Measurements from ENCODE around the gene FOCAD.

The FOCAD gene

GRCh38 chr9:20838218-20838617 is 154.2 kb downstream of the FOCAD start:
- ATAC-seq: no peak
- TF ChIP-seq PPARA (CRISPR knock-in tag; IDR thresholded peaks at IDR 0.05; ENCODE audit: borderline replicate concordance): no peak

DNA sequence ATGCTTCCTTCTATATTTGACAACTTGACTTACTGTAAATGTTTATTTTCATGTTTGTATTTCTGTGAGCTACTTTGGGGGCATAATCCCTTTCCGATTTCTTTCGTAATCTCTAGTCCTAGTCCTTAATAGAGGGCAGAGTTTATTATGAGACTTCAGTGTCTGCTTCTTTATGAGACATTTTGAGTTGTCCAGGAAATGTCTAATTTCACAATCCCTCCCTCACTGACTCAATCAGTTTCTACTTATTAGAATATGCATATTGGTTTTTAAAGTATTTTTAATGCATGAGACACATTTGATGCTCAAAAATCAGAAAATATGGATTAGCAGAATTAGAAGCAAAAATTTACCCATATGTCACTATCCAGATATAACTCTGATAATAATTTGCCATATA is 160.9 kb downstream of the FOCAD start:
- ATAC-seq: no peak
- TF ChIP-seq ZC3H10 (CRISPR knock-in tag; IDR thresholded peaks at IDR 0.05): no peak
- TF ChIP-seq ZNF8 (CRISPR knock-in tag; IDR thresholded peaks at IDR 0.05): no peak
- TF ChIP-seq ARNTL (CRISPR knock-in tag; IDR thresholded peaks at IDR 0.05; ENCODE audit: borderline replicate concordance, low read depth): no peak
- TF ChIP-seq, protein P1, sequence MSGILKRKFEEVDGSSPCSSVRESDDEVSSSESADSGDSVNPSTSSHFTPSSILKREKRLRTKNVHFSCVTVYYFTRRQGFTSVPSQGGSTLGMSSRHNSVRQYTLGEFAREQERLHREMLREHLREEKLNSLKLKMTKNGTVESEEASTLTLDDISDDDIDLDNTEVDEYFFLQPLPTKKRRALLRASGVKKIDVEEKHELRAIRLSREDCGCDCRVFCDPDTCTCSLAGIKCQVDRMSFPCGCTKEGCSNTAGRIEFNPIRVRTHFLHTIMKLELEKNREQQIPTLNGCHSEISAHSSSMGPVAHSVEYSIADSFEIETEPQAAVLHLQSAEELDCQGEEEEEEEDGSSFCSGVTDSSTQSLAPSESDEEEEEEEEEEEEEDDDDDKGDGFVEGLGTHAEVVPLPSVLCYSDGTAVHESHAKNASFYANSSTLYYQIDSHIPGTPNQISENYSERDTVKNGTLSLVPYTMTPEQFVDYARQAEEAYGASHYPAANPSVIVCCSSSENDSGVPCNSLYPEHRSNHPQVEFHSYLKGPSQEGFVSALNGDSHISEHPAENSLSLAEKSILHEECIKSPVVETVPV (CRISPR knock-in tag; IDR thresholded peaks at IDR 0.05): no peak
- no peak for TF ChIP-seq ZNF70 (CRISPR knock-in tag; IDR thresholded peaks at IDR 0.05)
- no peak for TF ChIP-seq GLIS3 (CRISPR knock-in tag; IDR thresholded peaks at IDR 0.05)
- no peak for TF ChIP-seq OSR1 (CRISPR knock-in tag; IDR thresholded peaks at IDR 0.05)
- TF ChIP-seq, protein P2, sequence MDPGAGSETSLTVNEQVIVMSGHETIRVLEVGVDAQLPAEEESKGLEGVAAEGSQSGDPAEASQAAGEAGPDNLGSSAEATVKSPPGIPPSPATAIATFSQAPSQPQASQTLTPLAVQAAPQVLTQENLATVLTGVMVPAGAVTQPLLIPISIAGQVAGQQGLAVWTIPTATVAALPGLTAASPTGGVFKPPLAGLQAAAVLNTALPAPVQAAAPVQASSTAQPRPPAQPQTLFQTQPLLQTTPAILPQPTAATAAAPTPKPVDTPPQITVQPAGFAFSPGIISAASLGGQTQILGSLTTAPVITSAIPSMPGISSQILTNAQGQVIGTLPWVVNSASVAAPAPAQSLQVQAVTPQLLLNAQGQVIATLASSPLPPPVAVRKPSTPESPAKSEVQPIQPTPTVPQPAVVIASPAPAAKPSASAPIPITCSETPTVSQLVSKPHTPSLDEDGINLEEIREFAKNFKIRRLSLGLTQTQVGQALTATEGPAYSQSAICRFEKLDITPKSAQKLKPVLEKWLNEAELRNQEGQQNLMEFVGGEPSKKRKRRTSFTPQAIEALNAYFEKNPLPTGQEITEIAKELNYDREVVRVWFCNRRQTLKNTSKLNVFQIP (CRISPR knock-in tag; IDR thresholded peaks at IDR 0.05; ENCODE audit: borderline replicate concordance, low read depth): no peak
- TF ChIP-seq SNAI2 (CRISPR knock-in tag; IDR thresholded peaks at IDR 0.05): no peak
- TF ChIP-seq ZFP3 (CRISPR knock-in tag; IDR thresholded peaks at IDR 0.05): no peak
- no peak for TF ChIP-seq TSHZ2 (CRISPR knock-in tag; IDR thresholded peaks at IDR 0.05)
- TF ChIP-seq RARB (CRISPR knock-in tag; IDR thresholded peaks at IDR 0.05): no peak
- no peak for TF ChIP-seq CREB5 (CRISPR knock-in tag; IDR thresholded peaks at IDR 0.05; ENCODE audit: low read depth)
- TF ChIP-seq BACH2 (CRISPR knock-in tag; IDR thresholded peaks at IDR 0.05; ENCODE audit: borderline replicate concordance): no peak
- no peak for TF ChIP-seq ISL1 (CRISPR knock-in tag; IDR thresholded peaks at IDR 0.05)
- TF ChIP-seq ESRRG (CRISPR knock-in tag; IDR thresholded peaks at IDR 0.05): no peak
- TF ChIP-seq ZFP30 (CRISPR knock-in tag; IDR thresholded peaks at IDR 0.05): no peak
- no peak for TF ChIP-seq PATZ1 (CRISPR knock-in tag; IDR thresholded peaks at IDR 0.05; ENCODE audit: borderline replicate concordance)
- no peak for TF ChIP-seq CSDC2 (CRISPR knock-in tag; IDR thresholded peaks at IDR 0.05)

- no peak for TF ChIP-seq TOX (CRISPR knock-in tag; IDR thresholded peaks at IDR 0.05; ENCODE audit: borderline replicate concordance)
- no peak for TF ChIP-seq PATZ1 (CRISPR knock-in tag; IDR thresholded peaks at IDR 0.05; ENCODE audit: borderline replicate concordance)
- TF ChIP-seq ESRRG (CRISPR knock-in tag; IDR thresholded peaks at IDR 0.05): no peak
- TF ChIP-seq ZNF70 (CRISPR knock-in tag; IDR thresholded peaks at IDR 0.05): no peak
Observed at GRCh38 chr9:20848490-20848889, 164.4 kb downstream of the FOCAD start.

More at GRCh38 chr9:20848490-20848889, 164.4 kb downstream of the FOCAD start:
- no peak for ATAC-seq

All from SK-N-SH treated with all-trans-retinoic acid at 6 μM for 48 hours (cell line).